LHCN-M2 (cell line): ENCODE results near the gene FAM200C. TPM values are rescaled to one million over a fixed set of nuclear protein-coding genes. Genes with fewer than 3 reads are reported as not detected.

Source experiments
- DNase-seq: peaks from one replicate; pipeline ENCODE4 v3.0.0-alpha.2; 2012; ENCODE audit warnings: low read depth
- total RNA-seq: library from RNA; depleted of rRNA; stranded (reverse); fragments of >200 nt; gene quantifications from 2 replicates; pipeline ENCODE4 v1.2.3, GENCODE V29; 2014

FAM200C gene
- total RNA-seq, 1 experiment from 2014 or later: 5.6 TPM

DNA sequence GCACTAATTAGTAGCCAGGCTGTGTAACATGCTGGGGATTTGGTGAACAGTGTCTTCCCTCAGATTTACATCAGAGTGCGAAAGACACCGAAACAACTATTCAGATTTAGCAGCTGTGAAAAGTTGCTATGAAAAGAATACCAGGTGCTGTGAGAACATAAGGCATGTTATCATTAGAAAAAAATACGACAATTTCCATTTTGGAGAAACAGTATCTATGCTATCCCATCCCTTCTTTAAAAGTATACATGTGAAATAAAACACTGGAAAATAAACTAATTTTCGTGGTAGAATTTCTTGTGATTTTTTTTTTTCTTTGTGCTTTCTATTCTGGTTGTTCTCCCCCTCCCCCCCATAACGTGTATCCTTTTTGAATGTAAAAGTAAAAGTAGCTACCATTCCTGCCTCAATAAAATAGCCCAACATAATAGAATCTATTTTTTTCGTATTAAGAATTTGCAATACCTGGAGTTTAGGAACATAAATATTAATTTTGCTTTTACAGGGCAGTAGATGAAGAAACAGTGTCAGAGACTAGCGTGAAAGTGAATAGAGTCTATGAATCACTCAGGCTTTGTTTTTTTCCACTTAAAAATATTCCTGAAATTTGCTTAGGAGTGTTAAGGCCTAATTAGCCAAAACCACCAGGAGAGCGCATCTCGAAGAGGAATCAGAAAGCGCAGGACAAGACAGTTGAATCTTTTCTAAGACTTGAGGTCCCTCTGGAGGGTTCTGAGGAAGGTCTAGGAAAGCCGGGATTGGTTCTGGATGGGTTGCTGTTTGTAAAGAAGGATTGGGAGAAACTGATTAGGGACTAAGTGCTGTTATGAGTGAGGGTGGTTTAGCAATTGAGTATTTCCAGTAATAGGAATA, 19.8 kb upstream of the FAM200C start:
- no peak for DNase-seq

GRCh38 chr5:160418561-160419457, 19.0 kb upstream of the FAM200C start, which contains the start of gene SLU7:
Gene SLU7, minus strand, starts transcription at chr5:160419081. Its CDS starts 3,787 bp downstream, at chr5:160415294.
- peak; percentile 94 for DNase-seq

DNA sequence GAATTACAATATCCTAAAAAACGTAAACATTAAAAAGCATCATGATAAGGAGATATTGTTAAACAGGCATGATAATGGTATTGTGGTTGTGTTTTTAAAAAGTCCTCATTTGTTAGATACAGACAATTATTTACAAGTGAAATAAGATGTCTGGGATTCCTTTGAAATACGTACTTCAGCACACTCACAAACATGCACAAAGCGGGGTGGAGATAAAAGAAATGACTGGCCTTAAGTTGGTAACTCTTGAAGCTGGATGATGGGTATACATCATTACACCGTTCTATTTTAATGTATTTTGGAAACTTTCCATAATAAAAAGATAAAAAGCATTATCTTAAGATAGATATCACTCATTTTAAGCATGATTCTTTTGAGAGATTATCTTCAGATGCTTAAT, 1.0 kb downstream of the FAM200C start:
- peak; percentile 22 for DNase-seq

DNA sequence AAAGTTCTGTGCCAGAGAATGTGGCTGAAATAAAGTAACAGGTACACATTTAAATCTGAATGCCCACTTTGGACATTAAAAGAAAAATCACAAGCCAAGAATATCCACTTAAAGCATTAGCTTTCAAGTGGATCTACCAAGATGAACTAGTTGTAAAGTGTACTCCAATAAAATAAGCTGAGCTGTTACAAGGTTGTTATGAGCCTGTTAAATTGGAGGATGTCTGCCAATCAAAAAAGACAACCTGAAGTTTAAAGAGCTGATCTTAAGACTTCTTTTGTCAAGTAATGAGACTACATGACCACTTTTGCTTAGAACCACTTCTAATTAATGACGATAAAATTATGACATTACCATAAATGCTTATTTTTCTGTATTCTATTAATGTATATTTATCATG, 2.4 kb downstream of the FAM200C start:
- no peak for DNase-seq

DNA sequence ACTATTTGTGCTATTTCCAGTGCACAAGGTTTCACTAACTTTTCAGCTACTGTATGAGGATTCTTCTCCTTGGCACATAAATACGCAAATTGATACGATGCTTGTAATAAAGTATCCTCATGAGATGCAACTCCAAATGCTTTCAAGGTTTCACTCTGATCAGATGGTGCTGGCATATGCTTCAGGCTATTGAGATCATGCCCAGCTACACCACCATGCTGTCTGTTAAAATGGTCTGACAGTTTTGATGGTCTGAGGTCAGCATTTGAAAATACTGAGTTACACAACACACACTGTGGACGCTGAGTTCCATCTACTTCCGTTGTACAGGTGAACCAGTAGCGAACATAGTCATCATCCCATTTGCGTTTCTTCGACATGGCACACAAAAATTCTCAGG, 4.7 kb downstream of the FAM200C start:
- no peak for DNase-seq

GRCh38 chr5:160390787-160391696, 8.8 kb downstream of the FAM200C start:
- peak; percentile 30 for DNase-seq

- no peak for DNase-seq
These were observed 12.4 kb downstream of the FAM200C start for GRCh38 chr5:160387445-160387844.

GRCh38 chr5:160385496-160385895, 14.4 kb downstream of the FAM200C start:
- DNase-seq: no peak

DNA sequence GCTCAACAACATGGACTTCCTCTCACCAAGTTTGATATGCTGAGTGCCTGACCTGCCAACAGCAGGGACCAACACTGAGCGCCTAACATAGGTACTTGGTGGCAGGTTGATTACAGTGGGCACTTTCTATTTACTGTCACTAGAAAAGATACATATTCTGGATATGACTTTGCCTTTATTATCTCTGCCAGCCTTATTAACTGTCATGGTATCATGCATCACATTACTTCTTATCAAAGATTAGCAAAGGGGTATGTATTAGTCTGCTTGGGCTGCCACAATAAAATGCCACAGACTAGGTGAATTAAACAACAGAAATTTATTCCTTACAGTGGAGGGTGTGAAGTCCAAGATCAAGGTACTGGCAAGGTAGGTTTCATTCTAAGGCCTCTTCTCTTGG, 15.2 kb downstream of the FAM200C start:
- DNase-seq: no peak

DNA sequence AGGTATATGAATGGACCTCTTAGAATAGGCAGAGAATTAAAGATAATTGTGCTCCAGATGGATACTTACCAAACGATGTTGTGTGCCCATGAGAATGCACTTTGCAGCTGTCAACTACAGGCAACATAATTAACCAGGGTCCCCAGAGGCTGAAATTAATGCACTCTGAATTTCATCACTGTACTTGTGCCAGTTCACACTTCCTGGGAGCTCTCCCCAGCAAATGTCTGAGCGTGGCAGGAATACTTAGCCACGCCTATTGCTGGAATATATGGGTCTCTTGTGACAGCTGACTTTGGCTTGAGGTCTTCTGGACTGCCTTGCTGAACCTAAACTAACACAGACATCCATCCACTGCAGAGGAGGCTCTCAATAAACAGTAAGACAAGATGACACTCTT, 17.5 kb downstream of the FAM200C start:
- no peak for DNase-seq

GRCh38 chr5:160380041-160380440, 19.8 kb downstream of the FAM200C start:
- DNase-seq: no peak

DNA sequence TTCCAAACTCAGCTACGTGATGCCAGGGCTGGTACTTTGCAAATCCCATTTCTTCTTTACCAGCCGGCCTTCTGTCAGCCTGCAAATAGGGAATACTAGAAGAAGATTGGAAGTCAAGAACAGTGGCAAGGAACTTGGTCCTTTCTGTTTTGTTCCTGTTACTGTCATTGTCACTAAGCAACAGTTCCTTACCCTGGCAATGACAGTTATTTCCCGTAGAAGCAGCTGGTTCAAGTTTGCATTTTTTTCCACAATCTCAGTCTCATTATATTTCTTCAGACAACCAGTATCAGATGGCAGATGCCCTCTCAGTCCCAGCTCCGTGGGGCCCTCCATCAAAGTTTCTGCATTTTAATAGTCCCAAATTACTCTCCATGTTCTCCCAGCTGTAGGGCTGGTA, 20.3 kb downstream of the FAM200C start:
- DNase-seq: no peak

DNA sequence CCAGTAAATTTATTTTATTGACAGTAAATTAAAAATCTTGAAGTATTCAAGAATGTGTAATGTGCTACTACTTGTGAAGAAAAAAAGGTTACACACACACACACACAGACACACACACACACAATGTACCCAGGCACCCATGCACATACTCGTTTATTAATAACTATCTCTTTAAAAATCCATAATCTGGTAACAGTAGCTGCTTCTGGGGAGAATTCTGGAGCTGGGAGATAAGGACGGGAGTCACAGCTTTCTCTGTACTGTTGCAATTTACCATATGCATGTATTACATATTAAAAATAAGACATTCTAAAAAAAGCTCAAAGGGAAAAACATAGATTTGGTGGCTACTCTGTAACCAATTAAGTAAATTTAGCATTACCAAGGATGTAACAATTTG, 21.5 kb downstream of the FAM200C start:
- DNase-seq: no peak

DNA sequence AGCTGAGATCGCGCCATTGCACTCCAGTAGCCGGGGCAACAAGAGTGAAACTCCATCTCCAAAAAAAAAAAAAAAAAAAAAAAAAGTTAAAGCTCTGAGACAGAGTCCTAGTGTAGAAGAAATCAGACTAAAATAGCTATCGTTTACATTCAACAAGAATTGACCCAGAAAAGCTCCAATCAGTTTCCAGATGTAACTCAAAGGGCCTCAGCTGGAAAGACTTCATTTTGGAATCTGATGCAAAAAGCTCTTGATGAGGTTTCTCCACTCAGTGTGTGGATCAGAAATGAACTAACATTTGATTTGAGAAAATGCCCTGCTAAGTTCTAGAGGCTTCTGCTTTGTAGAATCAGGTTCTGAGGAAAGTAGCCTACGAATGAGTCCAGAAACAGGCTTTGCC, 22.2 kb downstream of the FAM200C start:
- DNase-seq: no peak

DNA sequence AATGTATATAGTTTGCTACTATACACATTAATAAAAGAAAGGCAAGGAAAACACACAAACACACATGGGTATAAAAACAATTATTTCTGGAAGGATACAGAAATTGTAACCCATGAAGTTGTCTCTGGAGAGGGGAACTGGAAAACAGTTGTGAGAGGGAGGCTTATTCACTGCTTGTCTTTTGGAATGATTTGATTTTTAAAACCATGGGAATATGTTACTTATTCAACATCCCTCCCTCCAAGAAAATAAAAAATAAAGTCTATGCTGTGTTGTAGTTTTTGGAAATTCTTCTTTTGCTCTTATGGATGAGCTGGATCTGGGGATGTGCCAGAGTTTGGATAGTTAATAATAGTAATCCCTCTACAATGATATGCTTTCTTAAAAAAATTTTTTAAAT, 23.4 kb downstream of the FAM200C start:
- no peak for DNase-seq

DNA sequence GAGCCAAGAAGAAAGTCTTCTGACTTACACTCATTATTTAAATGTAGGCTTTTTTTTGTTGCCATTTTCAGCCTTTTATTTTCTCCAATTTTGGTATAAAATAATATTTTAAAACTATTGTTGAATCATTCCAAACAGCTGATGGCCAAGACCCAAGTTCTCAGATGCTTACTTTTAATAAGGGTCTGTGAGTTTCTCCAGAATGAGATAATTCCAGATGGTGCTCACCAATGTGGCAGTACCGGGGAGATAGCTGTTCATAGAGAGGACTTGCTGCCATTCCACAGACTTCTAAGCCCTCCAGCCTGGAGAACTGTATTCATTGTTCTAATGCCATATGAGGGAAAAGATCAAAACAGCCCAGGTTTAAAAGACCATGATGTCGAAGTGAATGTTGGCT, 24.2 kb downstream of the FAM200C start:
- no peak for DNase-seq

DNA sequence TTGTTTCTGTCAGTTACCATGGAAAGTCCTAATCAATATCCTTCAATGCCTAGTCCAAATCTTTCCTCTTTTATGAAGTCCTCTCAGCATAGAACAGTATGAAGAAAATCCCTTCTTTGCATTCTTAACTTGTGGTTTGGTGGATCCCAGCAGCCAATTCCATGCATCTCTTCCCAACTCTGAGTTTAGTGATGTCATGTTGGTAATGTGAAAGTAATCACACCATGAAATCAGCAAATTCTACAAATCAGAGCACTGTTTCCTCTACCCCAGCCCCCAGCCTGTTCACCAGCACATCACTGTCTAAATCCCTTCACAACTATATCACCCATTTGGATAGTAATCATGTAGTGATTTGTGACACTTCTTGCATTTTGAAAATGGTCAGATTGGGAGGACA, 24.7 kb downstream of the FAM200C start:
- DNase-seq: no peak

- DNase-seq: no peak
These were observed 28.6 kb downstream of the FAM200C start for GRCh38 chr5:160371294-160371693.

GRCh38 chr5:160370713-160371034, 29.2 kb downstream of the FAM200C start:
- no peak for DNase-seq

- peak; percentile 78 for DNase-seq
These were observed 29.7 kb downstream of the FAM200C start, which contains the start of gene C1QTNF2 for GRCh38 chr5:160369990-160370712. Gene C1QTNF2, minus strand, starts transcription at chr5:160370626. Its CDS starts 15,615 bp downstream, at chr5:160355011.

GRCh38 chr5:160367885-160368284, 32.0 kb downstream of the FAM200C start:
- DNase-seq: no peak
